GM18870 (cell line): ENCODE data around the gene CHTF8.

Experiments used
- ATAC-seq: cut with Tn5 transposase; IDR thresholded peaks from one replicate; pipeline ENCODE4 v1.9.1; 2021; ENCODE audit warnings: moderate library complexity; ENCODE audit not compliant: unreplicated experiment

Gene CHTF8

GRCh38 chr16:69088684-69089083 lies 43.7 kb downstream of the CHTF8 start:
- no peak for ATAC-seq

GRCh38 chr16:69087161-69087581 lies 45.2 kb downstream of the CHTF8 start:
- ATAC-seq: no peak

GRCh38 chr16:69085032-69085695 lies 47.2 kb downstream of the CHTF8 start:
- no peak for ATAC-seq

GRCh38 chr16:69084289-69084688 lies 48.1 kb downstream of the CHTF8 start:
- ATAC-seq: no peak

GRCh38 chr16:69083306-69083941 lies 49.0 kb downstream of the CHTF8 start:
- no peak for ATAC-seq

GRCh38 chr16:69079697-69080096 lies 52.7 kb downstream of the CHTF8 start:
- no peak for ATAC-seq

GRCh38 chr16:69078073-69078472 lies 54.3 kb downstream of the CHTF8 start:
- no peak for ATAC-seq

GRCh38 chr16:69077251-69077650 lies 55.1 kb downstream of the CHTF8 start:
- ATAC-seq: no peak

- no peak for ATAC-seq
These were observed 59.1 kb downstream of the CHTF8 start for GRCh38 chr16:69073181-69073702.

- ATAC-seq: no peak
These were observed 59.8 kb downstream of the CHTF8 start for GRCh38 chr16:69072640-69072974.

- ATAC-seq: no peak
These were observed 61.4 kb downstream of the CHTF8 start for GRCh38 chr16:69071036-69071435.

- no peak for ATAC-seq
These were observed 62.9 kb downstream of the CHTF8 start for GRCh38 chr16:69069504-69069903.
